HepG2 (cell line): Measurements from ENCODE around the gene PHTF2. TPM values are rescaled to one million over a fixed set of nuclear protein-coding genes. Genes with fewer than 3 reads are reported as not detected.

ENCODE experiments used
- ATAC-seq: fragments of 200-7000 bp; cut with Tn5 transposase; 3 replicates; pipeline ENCODE4 v1.9.1; 2020; ENCODE audit warnings: mild to moderate bottlenecking, moderate library complexity
- BruUV-seq: library from RNA; stranded (reverse); fragments of 400-500 nt; replicated peaks from 2 replicates; lab custom pipeline; 2021; lab: Mats Ljungman, UMichigan
- CTCF ChIA-PET: fragments of 300-600 bp; formaldehyde crosslinking; extraction: SDS; loops from one replicate; lab custom pipeline; 2021; ENCODE audit warnings: low total read pairs, inconsistent platforms, low intra/inter-chr PET ratio; lab: Yijun Ruan, JAX
- POLR2A ChIA-PET: fragments of 350-600 bp; sonication (Branson Sonifier 250); formaldehyde crosslinking; loops from one replicate; lab custom pipeline; 2020; ENCODE audit warnings: antibody characterized with exemption, inconsistent platforms; lab: Yijun Ruan, JAX
- DNase-seq: peaks from one replicate; pipeline ENCODE4 v3.0.0-alpha.2; 2015; ENCODE audit warnings: low spot score
- FAIRE-seq: peaks from 3 replicates; lab custom pipeline; 2011; peaks lifted over from hg19 to GRCh38; lab: Jason Lieb, UNC
- H2AFZ ChIP-seq: one replicate; pipeline ENCODE4 v1.6.1; 2011; ENCODE audit warnings: low read length, inconsistent platforms
- H3K27ac ChIP-seq: fragments of 300-600 bp; 3 replicates; pipeline ENCODE4 v1.8.0; 2011; ENCODE audit warnings: mixed run types, mild to moderate bottlenecking, mixed read lengths, low read length, inconsistent platforms; ENCODE audit not compliant: insufficient read depth; ENCODE audit errors: extremely low read length
- H3K27me3 ChIP-seq, 2 experiments: fragments of 200-600 bp in 1 of 2; 2 replicates in 1 of 2; 3 replicates in 1 of 2; pipeline versions ENCODE4 v1.6.0 to v1.8.0; 2011; ENCODE audit warnings: low read length in 2 of 2, mild to moderate bottlenecking in 2 of 2, moderate library complexity in 2 of 2, inconsistent platforms in 1 of 2; ENCODE audit not compliant: insufficient read depth in 2 of 2, control insufficient read depth in 1 of 2
- H3K36me3 ChIP-seq, 2 experiments: fragments of 200-600 bp in 1 of 2; replicated peaks in 1 of 2; 2 replicates in 1 of 2; 3 replicates in 1 of 2; pipeline versions ENCODE4 v1.5.1 to v1.8.0; 2011; ENCODE audit warnings: low read length in 2 of 2, inconsistent platforms in 1 of 2; ENCODE audit not compliant: insufficient read depth in 2 of 2, control insufficient read depth in 1 of 2
- H3K4me1 ChIP-seq: 2 replicates; pipeline ENCODE4 v1.5.1; 2012; ENCODE audit warnings: low read length, inconsistent platforms; ENCODE audit not compliant: insufficient read depth
- H3K4me2 ChIP-seq: 2 replicates; pipeline ENCODE4 v1.6.0; 2011; ENCODE audit warnings: low read depth, low read length, inconsistent platforms
- H3K4me3 ChIP-seq, 3 experiments: fragments of 200-600 bp in 1 of 3; sonication (generic), shearing (Covaris generic) in 1 of 3; replicated peaks in 1 of 3; 2 replicates each; pipeline ENCODE4 v1.5.1; 2011 to 2016; ENCODE audit warnings: low read length in 3 of 3, inconsistent platforms in 2 of 3, low read depth in 2 of 3, mild to moderate bottlenecking in 2 of 3, control low read depth in 1 of 3, mixed read lengths in 1 of 3; ENCODE audit not compliant: insufficient read depth in 1 of 3
- H3K79me2 ChIP-seq: one replicate; pipeline ENCODE4 v1.6.1; 2011; ENCODE audit warnings: low read length, inconsistent platforms; ENCODE audit not compliant: insufficient read depth
- H3K9ac ChIP-seq: 2 replicates; pipeline ENCODE4 v1.6.0; 2011; ENCODE audit warnings: mild to moderate bottlenecking, low read depth, low read length, inconsistent platforms; ENCODE audit not compliant: insufficient read depth
- H3K9me3 ChIP-seq: 2 replicates; pipeline ENCODE4 v1.5.1; 2012; ENCODE audit warnings: mild to moderate bottlenecking, low read length
- H4K20me1 ChIP-seq: 2 replicates; pipeline ENCODE4 v1.6.0; 2011; ENCODE audit warnings: inconsistent platforms, mild to moderate bottlenecking, low read length, moderate library complexity; ENCODE audit not compliant: insufficient read depth
- FIP1L1 ChIP-seq: fragments of 200-400 bp; formaldehyde crosslinking; IDR thresholded peaks from 2 replicates; pipeline ENCODE4 v1.6.1; 2018; ENCODE audit warnings: low read depth, mild to moderate bottlenecking, low read length, moderate library complexity, borderline replicate concordance; ENCODE audit not compliant: insufficient read depth
- FOXA3 ChIP-seq: IDR thresholded peaks from 2 replicates; pipeline ENCODE4 v1.6.1; 2016; ENCODE audit warnings: missing genetic modification reagents, missing compliant biosample characterization
- FOXP4 ChIP-seq: sonication (generic); formaldehyde crosslinking; IDR thresholded peaks from 2 replicates; pipeline ENCODE4 v1.4.0; 2020; ENCODE audit warnings: missing genetic modification reagents
- HDAC1 ChIP-seq: sonication (generic); formaldehyde crosslinking; IDR thresholded peaks from 2 replicates; pipeline ENCODE4 v1.5.1; 2020; ENCODE audit warnings: mild to moderate bottlenecking, missing genetic modification reagents
- KDM4B ChIP-seq: sonication (generic); formaldehyde crosslinking; IDR thresholded peaks from 2 replicates; pipeline ENCODE4 v1.4.0; 2020; ENCODE audit warnings: missing genetic modification reagents
- MAFG ChIP-seq: sonication (generic); formaldehyde crosslinking; IDR thresholded peaks from 2 replicates; pipeline ENCODE4 v1.5.1; 2020; ENCODE audit warnings: mild to moderate bottlenecking, missing genetic modification reagents
- NFKBIZ ChIP-seq: IDR thresholded peaks from 2 replicates; pipeline ENCODE4 v1.6.1; 2018; ENCODE audit warnings: missing genetic modification reagents, missing compliant biosample characterization
- NR2F1 ChIP-seq, 2 experiments: fragments of 450-650 bp in 1 of 2; formaldehyde crosslinking in 1 of 2; IDR thresholded peaks; 2 replicates each; pipeline versions ENCODE4 v1.5.0 to v1.6.1; 2016 to 2020; ENCODE audit warnings: mild to moderate bottlenecking in 1 of 2, missing compliant biosample characterization in 1 of 2, missing genetic modification reagents in 1 of 2, moderate library complexity in 1 of 2
- PCBP2 ChIP-seq: fragments of 200-400 bp; formaldehyde crosslinking; optimal IDR thresholded peaks from 2 replicates; pipeline ENCODE3; 2018; ENCODE audit warnings: low read length, low read depth; ENCODE audit not compliant: poor library complexity, severe bottlenecking
- TCF7 ChIP-seq: sonication (generic); IDR thresholded peaks from 2 replicates; pipeline ENCODE4 v1.6.1; 2016; ENCODE audit warnings: antibody characterized with exemption, low read depth
- TP53 ChIP-seq: sonication (generic); formaldehyde crosslinking; conservative IDR thresholded peaks from 2 replicates; pipeline ENCODE4 v1.4.0; 2020; ENCODE audit warnings: missing genetic modification reagents
- ZFX ChIP-seq: sonication (generic); formaldehyde crosslinking; IDR thresholded peaks from 2 replicates; pipeline ENCODE4 v1.4.0; 2020; ENCODE audit warnings: mild to moderate bottlenecking, low read depth, missing genetic modification reagents, moderate library complexity
- ZNF496 ChIP-seq: sonication (generic); formaldehyde crosslinking; IDR thresholded peaks from 2 replicates; pipeline ENCODE4 v1.8.1; 2023; ENCODE audit warnings: mild to moderate bottlenecking, moderate library complexity, missing genetic modification reagents; ENCODE audit not compliant: insufficient replicate concordance
- ZNF557 ChIP-seq: sonication (generic); formaldehyde crosslinking; IDR thresholded peaks from 2 replicates; pipeline ENCODE4 v1.4.0; 2020; ENCODE audit warnings: missing genetic modification reagents
- WGBS: methylation state at CpG from one replicate; pipeline ENCODE4 v1.1.6; 2017; ENCODE audit warnings: low lambda C conversion rate; 5-methylcytosine and 5-hydroxymethylcytosine counted together
- in situ Hi-C: cut with HindIII; loops from 2 replicates; pipeline ENCODE4 v1.10.0; 2017; ENCODE audit warnings: low pct_unique_long_range_greater_than_20kb; ENCODE audit not compliant: extremely low pct_ligation_motif_present
- intact Hi-C: fragments of 100-400 bp; cut with micrococcal nuclease; formaldehyde crosslinking; loops from one replicate; pipeline ENCODE4 v1.10.0; 2022; ENCODE audit not compliant: unreplicated experiment
- polyA plus RNA-seq, 8 experiments: library from polyadenylated mRNA; depleted of rRNA in 3 of 8; stranded (reverse) in 7 of 8; unstranded in 1 of 8; fragments of >200 nt; fragmentation: Illumina TruSeq in 4 of 8; extraction: Trizol in 4 of 8; gene quantifications; 2 replicates each; pipeline versions ENCODE4 v1.2.1 to v1.2.3, GENCODE V29; 2011 to 2016; ENCODE audit warnings: low read depth in 4 of 8, missing spikeins in 1 of 8, mixed read lengths in 1 of 8; ENCODE audit not compliant: insufficient read depth in 1 of 8
- total RNA-seq, 5 experiments: library from RNA; depleted of rRNA; stranded (reverse); fragments of >200 nt; fragmentation: Illumina TruSeq; extraction: Trizol; gene quantifications; 2 replicates each; pipeline ENCODE4 v1.2.3, GENCODE V29; 2016; ENCODE audit warnings: low read depth in 1 of 5

Gene PHTF2
- total and polyA plus RNA-seq, 2 of the 13 experiments (the other 11 are each of a cell fraction or from before 2014, with no cell fraction given), result 7.4 to 10.2 TPM

GRCh38 chr7:77894574-77895091 lies 96.1 kb downstream of the PHTF2 start:
- BruUV-seq, result no TSS peak
- Histone ChIP-seq H3K36me3 (no peaks in the 10 kb centered on the region), H3K4me3 (no peak overlapping the region), H3K27me3 (no peaks in the 10 kb centered on the region), H3K9me3 (no peaks in the 10 kb centered on the region), H3K79me2 (no peaks in the 10 kb centered on the region), H4K20me1 (no peaks in the 10 kb centered on the region), H3K4me1 (no peaks in the 10 kb centered on the region), H2AFZ (no peak overlapping the region), H3K9ac (no peak overlapping the region), H3K27ac (no peak overlapping the region), H3K4me2 (no peak overlapping the region)
- WGBS, result 95% methylated on average over 2 of the region's 2 CpGs
- ChIA-PET POLR2A (no interaction called here), CTCF (no interaction called here)
- ATAC-seq, result no peak
- intact Hi-C loops, result loop anchor here (10.0 kb wide), 1 partner anchor 240 kb away; no protein-coding TSS in a partner anchor
- no peak for DNase-seq
- TF ChIP-seq FIP1L1 (no peak), FOXA3 (CRISPR knock-in tag) (no peak), ZNF557 (CRISPR knock-in tag) (no peak), KDM4B (CRISPR knock-in tag) (no peak), NR2F1 (CRISPR knock-in tag; IDR thresholded peaks at IDR 0.05) (no peak), FOXP4 (no peak), MAFG (no peak), NFKBIZ (CRISPR knock-in tag) (no peak), ZFX (CRISPR knock-in tag) (no peak), TCF7 (no peak), TP53 (CRISPR knock-in tag) (no peak), HDAC1 (CRISPR knock-in tag) (no peak), ZNF496 (CRISPR knock-in tag) (no peak), PCBP2 (no peak)
- in situ Hi-C loops, result no loop called here
- FAIRE-seq, result no peak
